Measurements from ENCODE around the gene MXRA8. TPM values are rescaled to one million over a fixed set of nuclear protein-coding genes. Genes with fewer than 3 reads are reported as not detected.
A peak's percentile ranks its signal among the peaks of the same experiment; 100 is the strongest.

The MXRA8 gene
- total and polyA plus RNA-seq, 9 of the 15 experiments (the other 6 are each of a cell fraction or from before 2014, with no cell fraction given) = 0.66 to 11.3 (median 6.3) TPM

DNA sequence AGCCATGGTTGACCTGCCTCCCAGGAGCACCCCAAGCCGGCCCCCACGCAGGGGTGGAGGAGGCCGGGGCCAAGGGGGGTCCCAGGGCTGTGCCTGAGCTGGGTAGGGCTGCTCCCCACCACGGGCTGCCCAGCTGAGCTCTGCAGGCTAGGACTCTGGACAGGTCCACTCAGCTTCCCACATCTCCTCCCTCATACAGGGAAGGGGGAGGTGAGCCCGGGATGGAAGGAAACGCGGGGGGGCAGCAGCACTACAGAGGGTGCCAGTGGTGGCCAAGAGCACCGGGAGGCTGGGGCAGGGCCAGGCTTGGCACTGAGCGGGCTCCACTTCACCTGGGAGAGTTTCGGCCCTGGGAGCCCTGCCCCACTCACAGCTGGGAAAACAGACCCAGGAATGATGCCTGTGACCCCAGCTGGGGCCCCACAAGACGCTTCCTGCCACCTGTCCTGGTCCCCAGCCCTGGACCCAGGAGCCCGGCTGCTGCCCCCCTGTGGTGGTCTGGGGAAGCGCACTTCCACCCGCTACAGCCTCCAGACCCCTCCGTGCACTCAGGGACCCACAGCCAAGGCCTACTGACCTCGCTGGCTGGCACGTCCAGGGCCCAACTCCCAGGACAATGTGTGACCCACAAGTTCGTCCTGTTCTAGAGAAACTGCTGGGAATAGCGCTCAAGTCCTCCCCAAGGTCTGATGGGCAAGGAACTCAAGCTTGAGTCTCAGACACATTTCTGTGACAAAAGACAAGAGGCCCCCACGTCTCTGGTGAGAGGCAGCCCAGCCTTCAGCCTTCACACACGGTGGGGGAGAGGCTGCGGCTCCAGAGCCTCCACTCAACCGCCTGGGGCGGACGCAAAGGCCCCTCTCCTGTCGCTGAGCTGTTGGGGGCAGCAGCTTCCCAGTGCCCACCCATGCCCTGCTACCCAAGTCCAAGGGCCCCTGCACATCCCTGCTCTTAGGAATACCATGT lies 13.7 kb upstream of the MXRA8 start:
- Histone ChIP-seq H3K27me3 (ENCODE audit: control insufficient read depth in 2 of 2, insufficient read depth in 2 of 2, low read length in 2 of 2) (no peaks in the 10 kb centered on the region), H3K9me1 (ENCODE audit: control insufficient read depth, insufficient read depth, low read length) (peaks cover 6% of the 10 kb centered on the region), H3K9ac (ENCODE audit: insufficient read depth in 1 of 2, low read depth in 2 of 2, low read length in 2 of 2) (peak overlapping the region; percentile 15 to 47; a peak in 2 of 4 replicates), H3K9me3 (replicated peaks; ENCODE audit: control insufficient read depth, insufficient read depth, low read depth, low read length) (no peaks in the 10 kb centered on the region; the same call in 1 of the 2 replicates), H3K4me2 (ENCODE audit: insufficient read depth, low read length) (no peak overlapping the region; the same call in 1 of the 2 replicates), H2AFZ (ENCODE audit: low read depth, low read length) (no peak overlapping the region), H3K27ac (ENCODE audit: extremely low read depth, low read depth, low read length) (0 out of 3 replicates have a peak overlapping the region, but pooled peaks have one; percentile 11), H3K4me1 (replicated peaks in 1 of 2; ENCODE audit: control insufficient read depth in 2 of 2, insufficient read depth in 2 of 2, low read length in 2 of 2) (peaks cover 16 to 56% of the 10 kb centered on the region in 2 experiments), H3K4me3 (no peak overlapping the region), H3K79me2 (ENCODE audit: control insufficient read depth, insufficient read depth, low read length) (peaks cover 31% of the 10 kb centered on the region), H3K36me3 (ENCODE audit: control insufficient read depth, insufficient read depth, low read length) (peaks cover 26% of the 10 kb centered on the region), H4K20me1 (replicated peaks; ENCODE audit: control insufficient read depth, insufficient read depth, low read length) (peaks cover 7% of the 10 kb centered on the region; the same call in 1 of the 2 replicates)
- DNase-seq (ENCODE audit: extremely low read depth in 1 of 4, low spot score in 3 of 4) (peak; percentile 80 to 87 (median 82)), ATAC-seq (peak; percentile 69), FAIRE-seq (peak; percentile 71)
- 37% methylated on average over 24 of the region's 26 CpGs for WGBS (ENCODE audit: insufficient coverage, low coverage, missing lambda C conversion rate)
- CTCF ChIA-PET (ENCODE audit: low intra/inter-chr PET ratio) = no interaction called here
- in situ Hi-C loops (cut with MboI) = no loop called here
- BruUV-seq (replicated peaks) = no TSS peak
- POLR2A ChIA-PET = interaction anchor here (0.7 to 1.8 kb wide), 9 partner anchors 15 to 76 kb away, joined by 3 to 6 read pairs (median 3); partner anchors contain the start of genes CCNL2 and MRPL20
- intact Hi-C loops (cut with micrococcal nuclease) = loop anchor here (2.0 to 10.0 kb wide), 2 partner anchors 21 to 133 kb away; no protein-coding TSS in a partner anchor
- TF ChIP-seq SP1 (CRISPR knock-in tag; IDR thresholded peaks at IDR 0.05) = peak; percentile 67
- TF ChIP-seq, protein P1, sequence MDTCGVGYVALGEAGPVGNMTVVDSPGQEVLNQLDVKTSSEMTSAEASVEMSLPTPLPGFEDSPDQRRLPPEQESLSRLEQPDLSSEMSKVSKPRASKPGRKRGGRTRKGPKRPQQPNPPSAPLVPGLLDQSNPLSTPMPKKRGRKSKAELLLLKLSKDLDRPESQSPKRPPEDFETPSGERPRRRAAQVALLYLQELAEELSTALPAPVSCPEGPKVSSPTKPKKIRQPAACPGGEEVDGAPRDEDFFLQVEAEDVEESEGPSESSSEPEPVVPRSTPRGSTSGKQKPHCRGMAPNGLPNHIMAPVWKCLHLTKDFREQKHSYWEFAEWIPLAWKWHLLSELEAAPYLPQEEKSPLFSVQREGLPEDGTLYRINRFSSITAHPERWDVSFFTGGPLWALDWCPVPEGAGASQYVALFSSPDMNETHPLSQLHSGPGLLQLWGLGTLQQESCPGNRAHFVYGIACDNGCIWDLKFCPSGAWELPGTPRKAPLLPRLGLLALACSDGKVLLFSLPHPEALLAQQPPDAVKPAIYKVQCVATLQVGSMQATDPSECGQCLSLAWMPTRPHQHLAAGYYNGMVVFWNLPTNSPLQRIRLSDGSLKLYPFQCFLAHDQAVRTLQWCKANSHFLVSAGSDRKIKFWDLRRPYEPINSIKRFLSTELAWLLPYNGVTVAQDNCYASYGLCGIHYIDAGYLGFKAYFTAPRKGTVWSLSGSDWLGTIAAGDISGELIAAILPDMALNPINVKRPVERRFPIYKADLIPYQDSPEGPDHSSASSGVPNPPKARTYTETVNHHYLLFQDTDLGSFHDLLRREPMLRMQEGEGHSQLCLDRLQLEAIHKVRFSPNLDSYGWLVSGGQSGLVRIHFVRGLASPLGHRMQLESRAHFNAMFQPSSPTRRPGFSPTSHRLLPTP (IDR thresholded peaks at IDR 0.05; ENCODE audit: borderline replicate concordance, extremely low read depth, insufficient read length) = no peak
- 0 out of 4 replicates have a peak, but pooled peaks of 1 of the 2 experiments have one; percentile 9 for TF ChIP-seq FOXA3 (CRISPR knock-in tag; conservative IDR thresholded peaks at IDR 0.05 in 1 of 2, IDR thresholded peaks at IDR 0.05 in 1 of 2)
- TF ChIP-seq RFX5 (IDR thresholded peaks at IDR 0.05; ENCODE audit: low read depth, low read length) = no peak
- TF ChIP-seq HMGN3 (IDR thresholded peaks at IDR 0.05; ENCODE audit: borderline replicate concordance, extremely low read depth, insufficient read length, low read depth, low read length) = peak; percentile 36
- TF ChIP-seq, protein P2, sequence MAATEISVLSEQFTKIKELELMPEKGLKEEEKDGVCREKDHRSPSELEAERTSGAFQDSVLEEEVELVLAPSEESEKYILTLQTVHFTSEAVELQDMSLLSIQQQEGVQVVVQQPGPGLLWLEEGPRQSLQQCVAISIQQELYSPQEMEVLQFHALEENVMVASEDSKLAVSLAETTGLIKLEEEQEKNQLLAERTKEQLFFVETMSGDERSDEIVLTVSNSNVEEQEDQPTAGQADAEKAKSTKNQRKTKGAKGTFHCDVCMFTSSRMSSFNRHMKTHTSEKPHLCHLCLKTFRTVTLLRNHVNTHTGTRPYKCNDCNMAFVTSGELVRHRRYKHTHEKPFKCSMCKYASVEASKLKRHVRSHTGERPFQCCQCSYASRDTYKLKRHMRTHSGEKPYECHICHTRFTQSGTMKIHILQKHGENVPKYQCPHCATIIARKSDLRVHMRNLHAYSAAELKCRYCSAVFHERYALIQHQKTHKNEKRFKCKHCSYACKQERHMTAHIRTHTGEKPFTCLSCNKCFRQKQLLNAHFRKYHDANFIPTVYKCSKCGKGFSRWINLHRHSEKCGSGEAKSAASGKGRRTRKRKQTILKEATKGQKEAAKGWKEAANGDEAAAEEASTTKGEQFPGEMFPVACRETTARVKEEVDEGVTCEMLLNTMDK (IDR thresholded peaks at IDR 0.05; ENCODE audit: borderline replicate concordance, insufficient read depth, low read depth, low read length, poor library complexity, severe bottlenecking) = peak; percentile 94
- no peak for TF ChIP-seq ZC3H11A (IDR thresholded peaks at IDR 0.05; ENCODE audit: low read depth, low read length)
- TF ChIP-seq ZBTB1 (CRISPR knock-in tag; IDR thresholded peaks at IDR 0.05; ENCODE audit: borderline replicate concordance, low read depth) = 0 out of 2 replicates have a peak, but pooled peaks have one; percentile 3
- no peak for TF ChIP-seq ZNF695 (CRISPR knock-in tag; IDR thresholded peaks at IDR 0.05)
